Activated CD4-positive, alpha-beta T cell treated with anti-CD3 and anti-CD28 coated beads, Interleukin-2, amount 50 U/mL, for 16 hours (primary cell): Measurements from ENCODE around the gene CCSAP.
"Not testable (repeated sequence)": the region's sequence is repeated elsewhere in the genome, so short reads cannot be mapped to it uniquely, and the experiment has no call there.

ENCODE experiments used
- DNase-seq: peaks from one replicate; pipeline ENCODE4 v3.0.0-alpha.2; 2020

The CCSAP gene

DNA sequence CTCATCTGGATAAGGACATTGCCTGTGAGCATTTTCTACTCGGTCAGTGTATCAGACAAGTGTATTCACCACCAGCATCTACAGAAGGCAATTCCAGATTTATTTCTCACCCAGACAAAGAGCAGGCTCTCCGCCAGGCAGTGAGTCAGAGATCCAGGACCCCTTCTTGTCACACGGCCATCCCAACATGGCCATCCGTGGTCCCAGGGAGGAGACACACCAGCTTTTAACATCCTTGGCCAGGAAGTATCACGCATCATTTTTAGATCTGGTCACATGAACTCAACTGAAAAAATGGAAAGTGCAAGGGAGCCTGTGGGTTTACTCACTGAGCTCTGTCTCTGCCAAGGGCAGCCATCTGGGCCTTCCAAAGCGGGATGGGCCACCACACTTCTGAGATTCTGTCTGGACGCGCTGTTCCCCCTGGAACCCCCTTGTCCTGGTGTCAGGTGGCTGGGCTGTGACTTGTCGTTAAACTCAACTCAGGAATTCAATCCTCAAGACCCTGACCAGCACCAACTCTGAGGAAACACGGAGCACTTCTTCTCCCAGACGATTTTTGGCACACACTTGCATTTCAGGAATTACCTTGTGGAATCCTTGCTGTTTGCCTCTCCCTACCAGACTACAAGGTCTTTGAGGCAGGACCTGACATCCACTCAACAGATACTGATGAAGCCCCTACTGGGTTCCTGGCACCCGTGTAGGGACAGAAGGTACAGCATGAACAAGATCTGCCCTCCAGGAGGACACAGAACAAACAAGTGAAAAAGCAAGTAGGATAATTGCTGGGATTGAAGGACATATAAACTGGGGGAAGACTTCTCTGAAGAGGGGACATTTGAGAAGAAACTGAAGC, 21.6 kb upstream of the CCSAP start:
- no peak for DNase-seq

DNA sequence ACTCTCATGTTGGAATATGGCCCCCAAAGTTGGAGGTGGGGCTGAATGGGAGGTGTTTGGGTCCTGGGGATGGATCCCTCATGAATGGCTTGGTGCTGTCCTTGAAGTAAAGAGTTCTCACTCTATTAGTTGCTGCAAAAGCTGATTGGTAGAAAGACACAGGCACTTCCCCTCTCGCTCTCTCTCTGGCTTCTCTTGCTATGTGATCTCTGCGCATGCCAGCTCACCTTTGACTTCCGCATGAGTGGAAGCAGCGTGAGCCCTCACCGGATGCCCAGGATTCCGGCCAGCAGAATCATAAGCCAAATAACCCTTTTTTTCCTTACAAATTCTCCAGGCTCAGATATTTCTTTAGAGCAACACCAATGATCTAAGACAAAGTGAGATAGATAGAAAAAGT, 20.9 kb upstream of the CCSAP start:
- DNase-seq: no peak

DNA sequence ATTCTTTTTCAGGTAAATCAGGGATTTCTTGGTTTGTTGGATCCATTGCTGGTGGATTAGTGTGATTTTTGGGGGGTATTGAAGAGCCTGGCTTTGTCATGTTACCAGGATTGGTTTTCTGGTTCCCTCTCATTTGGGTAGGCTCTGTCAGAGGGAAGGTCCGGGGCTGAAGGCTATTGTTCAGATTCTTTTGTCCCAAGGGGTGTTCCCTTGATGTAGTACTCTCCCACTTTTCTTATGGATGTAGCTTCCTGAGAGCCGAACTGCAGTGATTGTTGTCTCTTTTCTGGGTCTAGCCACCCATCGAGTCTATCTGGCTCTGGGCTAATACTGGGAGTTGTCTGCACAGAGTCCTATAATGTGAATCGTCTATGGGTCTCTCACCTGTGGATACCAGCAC, 17.6 kb upstream of the CCSAP start:
- no peak for DNase-seq

DNA sequence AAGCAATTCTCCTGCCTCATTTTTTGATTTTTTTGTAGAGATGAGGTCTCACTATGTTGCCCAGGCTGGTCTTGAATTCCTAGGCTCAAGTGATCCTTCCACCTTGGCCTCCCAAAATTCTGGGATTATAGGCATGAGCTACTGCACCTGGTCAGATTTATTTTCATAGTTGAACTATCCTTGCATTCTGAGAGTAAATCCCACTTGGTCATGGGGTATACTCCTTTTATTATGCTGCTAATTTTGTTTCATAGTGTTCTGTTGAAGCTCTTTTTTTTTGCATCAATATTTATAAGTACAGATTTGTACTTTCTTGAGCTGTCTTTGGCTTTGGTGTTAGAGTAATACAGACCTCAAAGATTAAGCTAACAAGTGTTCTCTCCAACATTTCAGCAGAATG, 12.8 kb upstream of the CCSAP start:
- no peak for DNase-seq

- no peak for DNase-seq
These were observed 11.4 kb upstream of the CCSAP start for GRCh38 chr1:229354226-229354625.

GRCh38 chr1:229352975-229353374, 10.1 kb upstream of the CCSAP start:
- DNase-seq: no peak

GRCh38 chr1:229349463-229350385, 6.9 kb upstream of the CCSAP start:
- no peak for DNase-seq

GRCh38 chr1:229347528-229347927, 4.7 kb upstream of the CCSAP start:
- DNase-seq: no peak

DNA sequence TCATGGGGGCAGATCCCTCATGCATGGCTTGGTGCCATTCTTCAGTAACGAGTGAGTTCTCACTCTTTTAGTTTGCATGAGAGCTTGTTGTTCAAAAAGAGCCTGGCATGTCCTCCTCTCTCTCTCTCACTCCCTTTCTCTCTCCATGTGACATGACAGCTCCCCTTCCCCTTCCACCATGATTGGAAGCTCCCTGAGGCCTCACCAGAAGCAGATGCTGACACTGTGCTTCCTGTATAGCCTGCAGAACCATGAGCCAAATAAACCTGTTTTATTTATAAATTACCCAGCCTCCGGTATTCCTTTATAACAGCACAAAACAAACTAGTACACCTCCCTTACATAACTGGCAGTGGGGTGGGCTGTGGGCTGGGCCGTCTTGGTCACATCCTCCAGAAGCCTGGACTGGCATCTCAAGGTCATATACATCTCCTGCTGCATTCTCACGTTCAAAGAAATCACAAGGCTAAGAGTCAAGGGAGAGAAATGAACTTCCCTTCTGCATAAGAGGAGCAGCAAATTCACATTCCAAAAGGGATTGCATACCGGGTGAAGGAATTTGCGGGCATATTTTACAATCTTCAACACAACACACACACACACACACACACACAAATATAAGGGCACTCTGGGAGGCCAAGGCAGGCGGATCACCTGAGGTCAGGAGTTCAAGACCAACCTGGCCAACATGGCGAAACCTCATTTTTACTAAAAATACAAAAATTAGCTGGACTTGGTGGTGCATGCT, 2.3 kb upstream of the CCSAP start:
- DNase-seq: no peak

DNA sequence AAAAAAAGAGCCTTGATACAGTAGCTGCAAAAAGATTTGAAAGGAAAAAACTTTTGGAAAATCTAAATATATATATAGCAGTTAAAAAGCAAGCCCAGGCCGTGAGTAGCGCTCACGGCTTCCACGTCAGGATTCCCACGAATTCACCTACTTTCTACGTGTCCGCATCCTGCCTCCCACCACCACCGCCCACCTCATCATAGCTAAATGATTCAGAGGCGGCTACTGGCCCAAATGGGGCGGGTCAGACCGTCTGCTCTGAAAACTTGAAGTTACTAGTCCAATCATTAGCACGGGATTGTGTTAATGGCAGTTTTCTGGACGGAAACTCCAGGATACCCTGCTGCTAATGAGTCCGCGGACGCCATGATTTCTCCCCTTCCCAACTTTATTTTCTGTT, 1.3 kb upstream of the CCSAP start:
- DNase-seq: no peak

DNA sequence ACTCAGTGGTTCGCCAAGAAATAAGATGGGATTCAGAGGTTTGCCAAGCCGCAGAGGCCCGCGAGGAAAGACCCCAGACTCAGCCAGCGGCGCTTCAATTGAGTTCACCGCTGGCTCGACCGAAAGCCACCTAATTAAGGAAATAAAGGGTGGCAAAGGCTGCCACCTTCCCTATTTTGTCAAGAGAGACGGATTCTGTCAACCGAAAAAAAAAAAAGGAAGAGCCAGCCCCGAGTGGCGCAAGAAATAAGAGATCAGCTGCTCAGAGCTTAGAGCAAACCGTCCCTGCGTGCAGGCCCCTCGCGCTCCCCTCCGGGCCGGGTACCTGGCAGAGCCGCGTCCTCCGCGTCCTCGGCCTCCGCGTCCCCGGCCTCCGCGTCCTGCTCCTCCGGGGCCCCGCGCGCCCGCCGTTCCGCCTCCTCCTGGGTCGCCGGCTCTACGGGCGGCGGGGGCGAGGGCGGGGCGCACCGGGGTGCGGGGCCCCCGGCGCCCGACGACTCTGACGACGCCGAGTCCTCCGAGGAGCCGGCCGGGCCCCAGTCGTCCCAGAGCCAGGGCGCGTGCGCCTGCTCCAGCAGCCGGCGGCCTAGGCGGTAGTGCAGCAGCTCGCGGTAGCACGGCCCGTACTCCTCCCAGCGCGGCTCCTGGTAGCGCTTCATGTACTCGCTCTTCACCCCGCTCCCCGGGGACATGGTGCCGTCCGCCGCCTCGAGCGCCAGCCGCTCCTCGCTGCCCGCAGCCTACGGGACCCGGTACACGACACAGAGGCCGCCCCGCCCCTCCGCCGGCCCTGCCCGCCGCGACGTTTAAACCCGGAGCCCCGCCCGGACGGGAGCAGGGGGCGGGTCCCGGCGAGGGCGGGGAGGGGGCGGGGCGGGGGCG, 832 bp downstream of the CCSAP start:
- DNase-seq: peak; percentile 83

DNA sequence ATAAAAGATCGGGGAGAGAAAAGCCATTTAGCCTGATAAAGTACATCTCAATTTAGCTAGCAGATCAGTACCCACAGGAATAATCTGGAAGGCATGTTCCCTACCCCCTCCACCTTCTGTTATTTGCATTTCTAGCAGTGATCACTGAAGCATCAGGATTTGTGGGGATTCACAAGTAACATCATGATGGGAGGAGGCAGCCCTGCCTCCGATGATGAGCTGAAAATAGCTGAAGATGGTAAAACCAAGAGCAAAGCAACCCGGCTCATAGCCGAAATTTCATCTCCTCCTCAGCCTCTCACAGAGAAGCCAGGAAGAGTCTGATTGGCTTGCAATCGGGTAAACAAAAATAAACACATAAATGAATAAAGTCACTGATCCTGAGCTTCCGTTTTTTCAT, 2.4 kb downstream of the CCSAP start:
- DNase-seq: no peak

- peak; percentile 43 for DNase-seq
These were observed 3.3 kb downstream of the CCSAP start for GRCh38 chr1:229339520-229339919.

GRCh38 chr1:229339086-229339485, 3.8 kb downstream of the CCSAP start:
- DNase-seq: no peak

DNA sequence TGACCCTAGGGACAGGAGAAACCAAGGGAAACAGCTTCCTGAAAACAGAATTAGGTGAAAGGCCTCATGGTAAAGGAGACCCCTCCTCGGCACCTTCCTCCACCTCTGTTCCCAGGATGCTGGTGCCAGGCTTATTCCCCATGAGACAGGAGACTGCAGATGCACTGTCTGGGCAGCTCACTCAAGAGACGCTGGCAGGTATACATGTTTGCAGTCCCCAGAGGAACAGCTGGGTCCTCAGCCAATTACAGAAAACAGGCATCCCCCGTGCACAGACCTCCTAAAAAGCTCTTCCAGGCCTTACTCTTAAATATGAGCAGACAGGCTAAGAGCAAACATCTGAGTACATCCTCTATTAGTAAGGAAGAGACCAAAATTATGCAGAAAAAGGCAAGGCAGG, 6.5 kb downstream of the CCSAP start:
- DNase-seq: no peak

DNA sequence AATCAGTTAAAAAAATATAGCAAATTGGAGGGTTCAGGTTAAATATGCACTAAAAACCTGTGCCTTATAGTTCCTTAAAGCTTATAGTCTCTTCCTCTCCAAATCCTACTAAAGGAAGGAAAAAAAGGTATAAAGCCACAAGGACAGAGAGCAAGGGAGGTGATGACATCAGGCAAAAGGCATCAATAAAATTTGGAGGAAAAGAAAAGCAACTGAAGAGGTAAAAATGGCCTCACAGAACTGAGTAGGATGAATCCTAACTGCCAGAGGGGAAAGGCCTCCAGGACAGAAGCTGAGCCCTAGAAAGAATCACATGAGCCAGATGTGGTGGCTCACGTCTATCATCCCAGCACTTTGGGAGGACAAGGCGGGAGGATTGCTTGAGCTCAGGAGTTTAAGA, 8.1 kb downstream of the CCSAP start:
- no peak for DNase-seq

DNA sequence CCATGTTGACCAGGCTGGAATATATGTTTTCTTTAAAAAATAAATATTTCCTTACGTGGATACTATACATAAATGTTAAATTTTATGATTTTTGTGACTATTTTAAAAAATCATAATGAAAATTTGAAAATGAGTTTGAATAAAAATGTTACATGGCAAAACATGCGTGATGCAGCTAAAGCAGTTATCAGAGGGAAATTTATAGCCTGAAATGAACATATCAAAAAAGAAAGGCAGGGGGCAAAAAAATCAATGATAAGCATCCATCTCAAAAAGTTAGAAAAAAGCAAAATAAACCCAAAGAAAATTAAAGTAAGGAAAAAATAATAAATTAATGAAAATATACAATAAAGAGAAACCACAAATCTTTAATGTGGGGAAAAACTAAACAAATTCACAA, 8.6 kb downstream of the CCSAP start:
- no peak for DNase-seq

DNA sequence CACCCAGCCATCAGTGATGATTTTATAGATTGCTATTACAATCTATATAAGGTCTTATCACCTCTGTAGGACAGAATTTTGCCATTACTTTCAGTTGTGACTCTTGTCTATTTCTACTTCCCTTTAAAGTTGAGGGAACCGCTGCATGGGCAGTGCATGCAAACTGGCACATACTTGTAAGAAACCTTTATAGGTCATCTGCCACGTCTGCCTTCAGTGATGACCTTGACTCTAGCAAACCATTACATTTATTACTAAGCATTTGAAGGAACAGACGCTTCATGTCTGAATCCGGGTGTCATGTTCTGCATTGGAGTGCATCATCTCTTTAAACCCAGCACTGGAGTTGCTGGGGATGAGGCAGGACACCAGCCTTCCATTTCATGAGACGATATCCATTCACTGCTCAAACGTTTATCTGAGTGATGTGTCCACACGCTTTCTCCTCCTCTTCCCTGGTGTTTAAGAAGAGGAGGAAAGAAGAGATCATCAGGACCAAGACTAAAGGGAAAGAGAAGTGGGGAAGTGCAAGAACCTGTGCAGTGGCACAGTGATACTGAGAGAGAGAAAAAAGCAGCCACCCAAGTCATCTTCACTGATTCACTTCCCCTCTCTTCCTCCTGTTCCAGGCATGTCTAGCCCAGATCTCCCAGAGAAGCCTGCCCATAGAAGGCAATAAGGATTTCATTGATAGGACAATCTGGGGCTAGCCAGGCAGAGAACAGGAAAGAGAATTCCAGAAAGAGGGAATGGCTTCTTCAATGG, 14.1 kb downstream of the CCSAP start:
- no peak for DNase-seq

- DNase-seq: not testable (repeated sequence)
These were observed 15.1 kb downstream of the CCSAP start for GRCh38 chr1:229327765-229328164.

DNA sequence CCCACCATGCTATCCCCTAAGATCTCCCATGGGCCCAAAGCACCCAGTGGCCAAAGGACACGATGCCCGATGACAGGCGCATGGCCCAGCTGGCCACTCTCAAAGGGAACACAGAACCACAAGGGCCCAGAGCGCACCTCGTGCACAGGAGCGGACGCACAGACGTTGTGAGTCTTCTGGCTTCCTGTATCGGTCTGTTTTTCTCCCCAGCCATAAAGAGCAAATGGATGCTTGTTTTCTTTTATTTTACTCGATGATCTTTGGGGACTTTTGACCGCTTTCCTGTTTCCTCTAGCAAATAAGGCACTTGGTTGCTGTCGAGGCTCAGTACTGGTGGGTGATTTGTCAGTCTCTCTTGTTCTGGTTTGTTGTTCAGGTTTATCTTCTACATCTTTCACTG, 16.2 kb downstream of the CCSAP start:
- DNase-seq: no peak

DNA sequence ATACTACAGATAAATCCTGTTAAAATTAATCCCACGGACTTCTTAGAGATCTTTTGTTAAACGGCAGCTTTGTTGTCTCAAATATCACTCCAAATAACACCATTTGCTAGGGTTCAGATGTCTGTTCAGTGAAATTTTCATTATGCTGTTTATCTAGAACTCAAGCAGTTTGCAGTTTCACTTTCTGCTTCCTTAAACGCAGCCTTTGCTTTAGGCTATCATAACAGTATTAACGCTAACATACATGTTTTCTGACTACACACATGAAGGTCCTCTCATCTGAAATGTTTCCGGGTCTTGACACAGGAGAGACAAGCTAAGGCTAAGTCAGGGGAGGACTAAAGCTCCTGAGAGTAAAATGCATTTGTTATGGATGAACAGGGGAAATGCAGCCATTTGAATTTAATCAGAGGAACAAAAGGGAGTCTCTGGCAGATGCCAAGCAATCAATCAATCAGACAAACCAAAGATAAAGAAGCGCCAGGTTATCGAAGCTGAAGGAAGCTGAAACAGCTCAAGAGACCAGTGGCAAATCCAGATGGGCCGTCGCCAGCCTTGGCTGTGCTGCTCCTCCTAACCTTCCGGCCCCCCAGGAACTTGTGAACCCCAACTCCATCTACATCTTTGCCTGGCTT, 16.9 kb downstream of the CCSAP start:
- no peak for DNase-seq
